HG02642 (cell line): ENCODE results near the gene TAF3.
A peak's percentile ranks its signal among the peaks of the same experiment; 100 is the strongest.
"Not testable (repeated sequence)": the region's sequence is repeated elsewhere in the genome, so short reads cannot be mapped to it uniquely, and the experiment has no call there.

Experiments
- ATAC-seq: cut with Tn5 transposase; IDR thresholded peaks from one replicate; pipeline ENCODE4 v1.9.1; 2021; ENCODE audit warnings: mild to moderate bottlenecking; ENCODE audit not compliant: unreplicated experiment, poor library complexity

TAF3 gene

DNA sequence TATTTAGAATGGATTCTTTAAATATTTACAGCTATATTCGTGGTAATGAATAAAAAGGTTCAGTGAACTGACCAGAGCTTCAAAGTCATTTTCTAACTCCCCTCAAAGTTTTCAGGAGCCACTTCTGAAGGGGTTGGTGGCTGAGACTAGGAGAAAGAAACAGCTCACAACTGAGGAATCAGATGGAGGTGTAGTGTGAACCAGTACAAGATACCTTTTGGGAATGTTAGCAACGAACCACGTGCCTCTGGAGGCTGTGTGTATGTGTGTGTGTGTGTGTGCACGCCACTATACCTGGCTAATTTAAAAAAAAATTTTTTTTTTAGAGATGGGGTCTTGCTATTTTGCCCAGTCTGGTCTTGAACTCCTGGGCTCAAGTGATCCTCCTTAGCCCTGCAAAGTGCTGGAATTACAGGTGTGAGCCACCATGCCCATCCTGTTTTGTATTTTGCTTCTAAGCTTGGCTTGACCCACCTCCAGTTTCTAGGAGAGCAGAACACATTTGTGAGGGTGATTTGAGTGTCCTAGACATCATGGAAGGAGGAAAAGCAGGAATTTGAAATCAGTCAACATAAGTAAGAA lies 9.5 kb upstream of the TAF3 start:
- no peak for ATAC-seq

DNA sequence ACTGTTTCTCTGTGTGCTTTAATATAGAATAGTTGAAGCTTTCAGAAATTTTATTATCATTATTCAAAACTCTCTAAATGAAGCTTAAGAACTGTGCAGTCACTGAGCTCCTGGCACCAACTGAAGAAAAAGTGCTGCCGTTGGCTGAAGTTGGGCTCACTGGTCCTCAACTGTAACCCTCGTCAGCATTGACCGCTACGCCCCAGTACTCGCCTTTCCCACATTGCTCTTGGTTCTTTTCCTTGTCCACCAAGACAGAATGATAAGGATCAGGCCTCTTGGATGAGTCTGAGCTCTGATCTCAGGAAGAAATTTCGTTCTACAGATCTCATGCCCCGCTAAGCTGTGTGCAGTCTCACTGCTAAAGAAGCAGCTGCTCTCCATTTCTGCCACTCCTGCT lies 7.9 kb upstream of the TAF3 start:
- ATAC-seq: no peak

DNA sequence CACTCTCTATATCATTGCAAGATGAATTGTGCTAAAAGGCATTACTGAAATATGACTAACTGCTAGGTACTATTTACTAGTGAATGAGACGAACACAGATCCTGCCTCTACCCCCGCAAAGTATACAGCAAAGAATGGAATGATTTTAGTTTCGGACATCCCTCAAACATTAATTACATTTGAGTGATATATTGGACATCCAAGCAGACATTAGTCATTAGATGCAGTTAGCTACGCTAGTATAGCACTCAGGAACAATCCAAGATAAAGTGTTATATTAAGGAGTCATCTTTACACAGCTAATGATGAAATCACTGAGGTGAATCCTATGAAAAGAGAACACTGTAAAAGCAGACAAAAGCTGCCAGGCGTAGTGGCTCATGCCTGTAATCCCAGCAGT lies 7.3 kb upstream of the TAF3 start:
- ATAC-seq: no peak

DNA sequence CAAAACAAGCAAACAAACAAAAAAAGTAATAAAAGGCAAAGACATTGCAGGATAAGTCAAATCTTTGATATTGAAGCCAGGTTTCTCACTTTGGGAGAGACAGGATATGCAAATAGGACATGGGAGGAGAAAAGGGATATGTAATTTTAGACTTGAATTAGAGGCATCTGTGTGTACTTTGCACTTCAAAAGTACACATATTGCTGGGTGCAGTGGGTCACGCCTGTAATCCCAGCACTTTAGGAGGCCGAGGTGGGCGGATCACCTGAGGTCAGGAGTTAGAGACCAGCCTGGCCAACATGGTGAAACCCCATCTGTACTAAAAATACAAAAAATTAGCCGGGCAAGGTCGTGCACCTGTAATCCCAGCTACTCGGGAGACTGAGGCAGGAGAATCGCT lies 6.6 kb upstream of the TAF3 start:
- ATAC-seq: not testable (repeated sequence)

DNA sequence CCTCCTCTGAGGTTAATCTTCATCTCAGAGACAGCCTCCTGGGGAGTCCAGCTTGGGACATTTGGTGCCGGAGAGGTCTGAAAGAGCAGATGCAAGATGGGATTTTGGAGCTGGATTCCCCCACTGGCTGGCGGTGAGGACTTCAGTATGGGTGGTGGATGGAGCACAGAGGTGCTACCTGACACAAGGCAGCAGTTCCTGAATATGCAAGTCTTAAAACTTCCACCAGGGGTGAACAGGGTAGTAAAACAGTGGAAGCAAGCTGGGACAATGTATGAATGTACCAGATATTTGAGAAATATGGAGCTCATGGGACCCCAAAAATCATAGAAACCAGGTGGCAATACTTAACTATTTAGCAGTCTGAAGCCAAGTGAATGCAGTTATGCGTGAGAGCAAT lies 4.8 kb upstream of the TAF3 start:
- ATAC-seq: no peak

DNA sequence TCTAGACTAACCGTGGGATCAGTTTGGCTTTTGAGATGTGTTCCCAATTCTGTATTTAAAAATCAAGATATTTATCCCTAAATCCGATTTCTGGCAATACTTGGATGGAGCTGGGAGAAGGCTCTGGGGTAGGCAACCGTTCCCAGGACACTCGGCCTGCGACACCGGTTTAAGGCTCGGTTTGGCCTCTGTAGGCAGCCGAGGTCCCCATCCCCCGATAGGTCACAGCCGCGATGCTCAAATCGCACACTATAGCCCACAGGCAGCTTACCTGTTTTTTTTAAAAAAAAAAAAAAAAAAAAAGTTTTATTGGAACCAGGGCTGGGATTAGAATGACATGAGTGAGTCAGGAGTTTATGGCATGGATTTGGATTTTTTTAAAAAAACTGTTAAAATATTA lies 729 bp upstream of the TAF3 start:
- no peak for ATAC-seq

DNA sequence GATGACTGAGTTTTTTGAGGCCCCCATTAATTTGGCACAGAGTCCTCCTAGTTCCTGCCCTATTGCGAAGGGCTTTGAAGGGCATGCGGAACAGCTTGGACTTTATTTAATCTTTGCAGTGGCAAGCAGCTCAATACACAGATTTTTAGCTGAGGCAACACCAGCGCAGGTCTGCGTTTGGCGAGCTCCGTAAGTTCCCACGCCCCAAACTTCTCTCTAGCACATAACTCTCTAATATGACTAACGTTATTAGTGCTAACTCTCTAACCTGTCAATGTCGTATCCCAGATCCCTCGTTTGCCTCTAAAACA lies 366 bp upstream of the TAF3 start:
- ATAC-seq: no peak

DNA sequence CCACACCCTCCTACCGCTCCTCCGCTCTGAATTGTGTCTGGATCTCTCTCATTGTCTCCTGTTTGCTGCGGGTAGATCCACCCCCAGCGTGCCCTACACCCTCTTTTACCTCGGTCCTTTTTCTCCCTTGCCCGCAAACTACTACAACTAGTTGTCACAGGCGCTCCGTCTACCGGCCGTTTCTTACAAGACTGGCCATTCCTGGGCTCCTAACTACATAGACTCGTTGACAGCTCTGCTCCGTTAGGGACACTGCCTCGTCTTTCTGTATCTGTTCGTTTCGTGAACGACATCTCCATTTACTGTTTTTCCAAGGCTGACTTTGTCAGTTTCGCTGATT lies 786 bp downstream of the TAF3 start:
- ATAC-seq: peak; percentile 39

DNA sequence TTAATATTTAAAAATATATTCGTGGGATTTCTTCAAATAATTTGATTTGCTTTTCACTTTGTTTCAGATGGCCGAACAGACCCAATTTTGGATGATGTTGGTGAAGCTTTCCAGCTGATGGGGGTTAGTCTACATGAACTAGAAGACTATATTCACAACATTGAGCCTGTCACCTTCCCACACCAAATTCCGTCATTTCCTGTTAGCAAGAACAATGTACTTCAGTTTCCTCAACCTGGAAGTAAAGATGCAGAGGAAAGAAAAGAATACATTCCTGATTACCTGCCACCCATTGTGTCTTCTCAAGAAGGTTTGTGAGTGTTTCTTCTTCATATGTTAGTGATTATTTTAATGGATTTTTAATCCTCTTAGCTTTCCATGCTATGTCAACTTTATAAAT lies 5.9 kb downstream of the TAF3 start:
- no peak for ATAC-seq

DNA sequence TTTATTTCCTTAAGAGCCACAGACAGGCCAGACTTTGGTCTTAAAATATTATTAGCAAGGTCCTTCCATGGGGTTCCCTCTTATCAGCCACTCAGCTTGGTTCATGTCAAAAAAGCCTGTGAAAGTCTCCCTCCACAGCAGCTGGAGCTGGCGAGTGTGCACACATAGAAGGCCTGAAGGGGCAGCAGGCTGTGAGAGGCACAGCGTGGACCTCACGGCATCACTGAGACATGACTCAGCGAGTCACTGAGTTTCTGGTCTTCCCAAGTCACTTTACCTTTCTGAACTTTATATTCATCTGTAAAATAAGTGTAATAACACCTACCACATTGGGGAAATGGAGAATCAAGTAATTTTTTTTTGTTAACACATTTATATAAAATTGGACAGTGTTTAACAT lies 8.7 kb downstream of the TAF3 start:
- no peak for ATAC-seq

DNA sequence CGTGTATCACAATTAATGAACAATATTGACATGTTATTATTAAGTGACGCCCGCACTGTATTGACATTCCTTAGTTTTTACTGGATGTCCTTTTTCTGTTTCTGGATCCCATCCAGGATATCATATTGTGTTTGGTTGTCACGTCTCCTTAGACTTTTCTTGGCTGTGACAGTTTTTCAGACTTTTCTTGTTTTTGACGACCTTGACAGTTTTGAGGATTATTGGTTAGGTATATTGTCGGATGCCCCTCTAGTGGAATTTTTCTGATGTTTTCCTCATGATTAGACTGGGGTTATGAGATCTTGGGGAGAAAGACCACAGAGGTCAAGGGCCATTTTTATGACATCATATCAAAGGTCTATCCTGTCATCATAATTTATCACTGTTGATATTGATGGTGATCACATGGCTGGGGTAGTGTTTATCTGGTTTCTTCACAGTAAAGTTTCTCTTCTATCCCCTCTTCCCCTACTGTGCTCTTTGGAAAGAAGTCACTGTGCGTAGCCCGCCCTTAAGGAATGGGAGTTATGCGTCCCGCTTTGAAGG lies 11.1 kb downstream of the TAF3 start:
- ATAC-seq: no peak

DNA sequence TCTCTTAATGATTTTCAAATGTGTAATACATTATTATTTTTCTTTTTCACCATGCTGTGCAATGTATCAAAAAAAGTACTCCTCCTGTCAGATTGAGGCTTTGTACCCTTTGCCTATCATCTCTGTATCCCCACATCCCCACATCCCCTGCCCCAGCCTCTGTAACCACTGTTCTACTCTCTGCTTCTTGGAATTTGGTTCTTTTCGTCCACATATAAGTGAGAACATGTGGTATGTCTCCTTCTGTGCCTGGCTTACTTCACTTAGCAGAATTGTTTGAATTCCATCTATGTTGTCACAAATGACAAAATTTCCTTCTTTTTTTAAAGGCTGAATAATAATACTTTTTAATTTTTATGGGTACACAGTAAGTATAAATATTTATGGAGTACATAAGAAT lies 13.8 kb downstream of the TAF3 start:
- ATAC-seq: no peak

DNA sequence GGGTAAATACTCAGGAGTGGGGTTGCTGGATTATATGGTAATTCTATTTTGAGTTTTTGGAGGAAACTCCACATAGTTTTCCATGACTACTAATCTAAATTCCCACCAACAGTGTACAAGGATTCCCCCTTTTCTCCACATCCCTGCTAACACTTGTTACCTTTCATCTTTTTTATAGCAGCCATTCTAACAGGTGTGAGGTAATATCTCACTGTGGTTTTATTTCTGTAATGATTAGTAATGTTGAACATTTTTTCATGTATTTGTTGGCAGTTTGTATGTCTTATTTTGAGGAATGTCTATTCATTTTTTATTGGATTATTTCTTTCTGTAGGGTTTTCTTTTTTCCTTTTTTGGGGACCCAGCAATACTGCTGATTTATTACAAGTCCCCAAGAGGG lies 14.9 kb downstream of the TAF3 start:
- no peak for ATAC-seq

DNA sequence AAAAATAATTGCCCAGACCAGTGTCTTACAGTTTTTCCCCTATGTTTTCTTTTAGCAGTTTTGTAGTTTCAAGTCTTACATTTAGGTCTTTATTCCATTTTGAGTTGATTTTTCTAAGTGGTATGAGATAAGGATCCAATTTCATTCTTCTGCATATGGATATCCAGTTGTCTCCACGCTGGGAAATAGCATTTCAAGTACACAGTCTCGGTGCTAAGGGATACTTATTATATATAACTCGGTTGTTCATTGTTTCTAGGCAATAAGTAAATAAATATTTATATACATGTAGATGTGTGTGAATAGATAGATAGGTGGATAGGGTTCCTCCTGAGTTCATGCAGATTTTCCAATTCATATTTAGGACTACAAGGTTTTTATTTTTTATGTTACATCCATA lies 16.0 kb downstream of the TAF3 start:
- ATAC-seq: no peak

DNA sequence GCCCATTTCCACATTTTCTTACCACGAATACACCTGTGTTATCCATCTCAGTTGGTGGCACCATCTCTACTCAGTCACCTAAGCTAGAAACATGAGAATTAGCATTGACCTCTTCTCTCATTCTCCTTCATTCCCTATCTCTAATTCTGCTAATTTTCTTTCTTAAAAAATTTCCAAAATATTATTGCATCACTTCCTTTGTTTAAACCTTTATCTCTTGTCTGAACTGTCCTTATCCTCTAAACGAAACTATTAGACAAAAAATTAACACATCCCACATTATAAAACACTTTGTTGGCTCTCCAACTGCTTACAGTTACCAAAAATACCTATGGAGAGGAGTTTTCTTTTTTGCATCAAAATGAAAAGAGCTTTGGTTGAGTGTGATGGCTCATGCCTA lies 18.3 kb downstream of the TAF3 start:
- no peak for ATAC-seq

DNA sequence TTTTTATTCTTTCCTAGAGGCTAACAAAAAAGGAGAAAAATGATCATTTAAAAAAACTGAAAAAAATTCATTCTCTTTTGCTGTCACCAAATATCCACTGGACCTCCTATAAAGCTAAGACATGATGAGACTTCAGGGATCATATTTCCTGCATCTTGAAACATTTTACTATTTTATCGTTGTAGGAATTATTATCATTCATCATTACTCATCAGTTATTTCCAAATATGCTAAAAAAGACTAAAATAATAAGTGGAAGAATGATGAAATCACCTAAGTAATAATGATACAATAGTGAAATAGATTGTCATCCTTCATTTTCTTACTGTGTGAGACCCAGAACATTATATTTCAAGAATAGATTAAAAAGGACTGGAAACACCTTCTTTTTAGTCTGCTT lies 28.3 kb downstream of the TAF3 start:
- no peak for ATAC-seq

DNA sequence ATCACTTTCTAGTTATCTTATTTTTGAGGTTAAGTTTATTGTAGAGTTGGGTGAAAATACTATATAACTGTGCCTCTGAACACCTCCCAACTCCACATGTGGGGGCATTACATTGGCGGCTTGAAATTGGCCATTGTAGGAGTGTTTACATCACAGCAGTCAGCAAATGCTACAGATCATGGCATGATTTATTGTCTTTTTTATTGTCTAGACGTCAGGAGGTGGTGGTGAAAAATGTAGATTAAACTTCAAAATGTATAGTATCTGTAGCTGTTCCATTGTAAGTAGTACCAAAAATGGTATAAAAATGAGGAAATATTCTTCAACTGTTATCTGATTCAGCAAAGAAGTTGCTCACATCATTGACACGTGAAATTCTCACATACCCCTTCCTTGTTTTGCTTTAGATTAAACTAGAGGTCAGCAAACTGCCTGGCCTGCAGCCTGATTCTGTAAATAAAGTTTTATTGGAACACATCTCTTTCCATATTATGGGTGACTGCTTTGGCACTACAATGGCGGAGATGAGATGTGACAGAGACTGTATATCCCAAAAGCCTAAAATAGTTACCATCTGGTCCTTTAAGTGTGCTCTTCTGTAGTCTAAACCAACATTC lies 35.0 kb downstream of the TAF3 start:
- ATAC-seq: no peak

DNA sequence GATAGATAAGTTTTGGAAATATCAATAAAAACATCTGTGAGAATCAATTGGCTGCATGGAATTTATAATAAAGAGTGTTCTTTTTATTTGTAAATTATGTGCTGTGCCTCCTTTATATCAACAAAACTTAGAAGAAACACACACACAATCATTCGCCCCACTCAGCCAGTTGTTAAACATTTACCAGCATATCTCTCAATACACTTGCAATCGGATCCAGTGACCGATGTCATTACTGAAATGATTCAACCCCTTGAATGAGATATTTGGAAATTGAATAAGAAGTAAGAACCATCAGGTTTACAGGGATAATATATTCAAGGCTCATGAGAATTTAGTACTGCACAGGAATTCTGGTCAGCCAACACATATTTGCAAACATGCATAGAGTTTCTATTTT lies 35.6 kb downstream of the TAF3 start:
- no peak for ATAC-seq

DNA sequence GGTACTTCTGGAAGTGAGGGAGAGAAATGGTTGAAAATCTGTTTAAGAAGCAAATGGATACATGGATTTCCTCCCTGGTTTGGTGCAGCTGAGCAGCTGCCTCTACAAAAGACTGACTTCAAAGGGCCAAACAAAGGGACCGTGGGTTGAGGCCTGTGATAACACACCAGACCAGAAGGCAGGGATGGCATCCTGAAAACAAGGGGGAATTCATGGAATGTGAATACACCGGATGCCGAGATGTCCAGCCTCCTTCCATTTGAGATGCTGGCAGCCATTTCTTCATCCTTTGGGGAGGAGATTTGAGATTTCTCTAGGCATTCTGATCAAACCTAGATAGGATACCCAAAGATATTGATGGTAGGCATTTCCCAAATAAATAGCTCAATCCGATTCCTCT lies 36.9 kb downstream of the TAF3 start:
- no peak for ATAC-seq

DNA sequence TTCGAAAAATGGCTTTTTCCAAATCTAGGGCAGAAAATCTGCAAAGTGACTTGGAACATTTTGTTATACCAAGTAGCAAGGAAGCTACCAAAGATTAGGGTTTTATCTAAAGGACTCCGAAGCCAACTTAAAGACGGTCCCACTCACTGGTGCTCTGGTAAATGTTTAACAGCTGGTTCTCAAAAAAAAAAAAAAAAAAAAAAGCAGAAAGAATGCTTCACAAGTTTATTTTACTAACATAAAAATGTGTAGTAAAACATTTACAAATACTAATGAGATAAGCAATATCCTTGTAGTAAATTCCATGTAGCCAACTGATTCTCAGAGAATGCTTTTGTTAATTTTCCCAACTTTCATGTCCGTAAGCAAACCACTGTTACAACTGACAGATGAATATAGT lies 38.4 kb downstream of the TAF3 start:
- no peak for ATAC-seq

DNA sequence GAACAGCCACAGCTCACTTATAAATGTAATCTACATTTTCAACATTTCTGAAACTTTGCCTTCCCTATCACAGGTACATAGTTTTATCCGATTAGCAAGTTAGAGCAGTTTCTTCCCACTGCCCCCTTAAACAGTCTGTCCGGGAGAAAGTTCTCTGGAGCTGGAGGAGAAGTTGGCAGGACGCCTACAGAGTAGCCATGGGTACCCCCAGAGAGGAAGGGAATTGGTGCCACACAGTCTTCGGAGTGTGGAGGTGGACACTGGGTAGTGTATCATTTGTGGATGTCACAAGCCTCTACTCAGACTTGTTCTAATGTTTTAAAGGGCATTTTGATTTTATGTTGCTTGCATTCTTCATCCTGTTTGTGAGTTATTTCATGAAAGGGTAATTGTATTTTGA lies 39.0 kb downstream of the TAF3 start:
- no peak for ATAC-seq

DNA sequence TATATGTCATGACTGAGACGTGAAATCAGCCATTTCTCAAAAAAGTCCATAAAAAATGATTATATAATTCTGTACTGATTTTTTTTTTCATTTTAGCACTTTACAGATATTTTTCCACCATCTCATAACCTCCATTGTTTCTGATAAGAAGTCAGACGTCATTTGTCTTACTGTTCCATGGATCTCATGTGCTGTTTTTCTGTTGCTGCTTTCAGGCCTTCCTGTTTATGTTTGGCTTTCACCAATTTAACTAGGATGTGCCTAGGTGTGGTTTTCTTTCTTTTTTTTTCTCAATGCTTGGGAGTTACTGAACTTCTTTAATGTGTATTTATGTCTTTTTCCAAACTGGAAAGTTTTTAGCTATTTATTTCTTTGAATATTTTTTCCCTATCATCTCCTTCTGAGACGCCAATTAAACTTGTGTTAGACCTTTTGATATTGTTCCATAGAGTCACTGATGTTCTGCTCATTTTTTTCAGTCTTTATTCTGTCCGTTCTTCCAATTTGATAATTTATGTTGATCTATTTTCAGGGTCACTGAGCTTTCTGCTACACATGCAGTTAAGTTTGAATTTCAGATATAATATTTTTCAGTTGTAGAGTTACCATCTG lies 43.3 kb downstream of the TAF3 start:
- no peak for ATAC-seq
